ENCODE data around the gene FAM98B.

The FAM98B gene

DNA sequence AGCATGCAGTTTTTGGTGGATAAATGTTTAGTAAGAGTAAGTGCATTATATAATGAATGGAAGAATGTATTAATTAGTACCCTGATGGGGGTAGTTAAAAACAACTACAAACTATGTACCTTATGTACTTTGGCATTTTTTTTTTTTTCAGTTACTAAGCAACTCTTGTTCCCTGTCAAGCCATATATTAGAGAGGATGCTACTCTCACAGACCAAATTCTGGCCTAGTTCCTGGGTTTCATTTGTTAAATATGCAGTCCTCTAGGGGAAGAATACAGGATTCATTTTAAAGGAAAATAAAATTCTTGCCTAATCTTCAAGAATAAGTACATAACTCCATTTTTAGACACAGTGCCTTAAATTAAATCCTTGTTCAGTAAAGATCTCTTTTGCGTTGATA, 16.9 kb downstream of the FAM98B start:
- Mint-ChIP-seq H3K4me3 (no peak overlapping the region), H3K36me3 (ENCODE audit: low read depth) (peaks cover 35% of the 10 kb centered on the region), H3K27ac (no peak overlapping the region), H3K9me3 (no peaks in the 10 kb centered on the region), H3K27me3 (ENCODE audit: low read depth) (no peaks in the 10 kb centered on the region), H3K4me1 (no peaks in the 10 kb centered on the region)
- TF ChIP-seq, protein P1, sequence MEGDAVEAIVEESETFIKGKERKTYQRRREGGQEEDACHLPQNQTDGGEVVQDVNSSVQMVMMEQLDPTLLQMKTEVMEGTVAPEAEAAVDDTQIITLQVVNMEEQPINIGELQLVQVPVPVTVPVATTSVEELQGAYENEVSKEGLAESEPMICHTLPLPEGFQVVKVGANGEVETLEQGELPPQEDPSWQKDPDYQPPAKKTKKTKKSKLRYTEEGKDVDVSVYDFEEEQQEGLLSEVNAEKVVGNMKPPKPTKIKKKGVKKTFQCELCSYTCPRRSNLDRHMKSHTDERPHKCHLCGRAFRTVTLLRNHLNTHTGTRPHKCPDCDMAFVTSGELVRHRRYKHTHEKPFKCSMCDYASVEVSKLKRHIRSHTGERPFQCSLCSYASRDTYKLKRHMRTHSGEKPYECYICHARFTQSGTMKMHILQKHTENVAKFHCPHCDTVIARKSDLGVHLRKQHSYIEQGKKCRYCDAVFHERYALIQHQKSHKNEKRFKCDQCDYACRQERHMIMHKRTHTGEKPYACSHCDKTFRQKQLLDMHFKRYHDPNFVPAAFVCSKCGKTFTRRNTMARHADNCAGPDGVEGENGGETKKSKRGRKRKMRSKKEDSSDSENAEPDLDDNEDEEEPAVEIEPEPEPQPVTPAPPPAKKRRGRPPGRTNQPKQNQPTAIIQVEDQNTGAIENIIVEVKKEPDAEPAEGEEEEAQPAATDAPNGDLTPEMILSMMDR (IDR thresholded peaks at IDR 0.05; ENCODE audit: unreplicated experiment in 3 of 3): no peak

GRCh38 chr15:38471974-38472373, 18.0 kb downstream of the FAM98B start:
- H3K27ac Mint-ChIP-seq: no peak overlapping the region

DNA sequence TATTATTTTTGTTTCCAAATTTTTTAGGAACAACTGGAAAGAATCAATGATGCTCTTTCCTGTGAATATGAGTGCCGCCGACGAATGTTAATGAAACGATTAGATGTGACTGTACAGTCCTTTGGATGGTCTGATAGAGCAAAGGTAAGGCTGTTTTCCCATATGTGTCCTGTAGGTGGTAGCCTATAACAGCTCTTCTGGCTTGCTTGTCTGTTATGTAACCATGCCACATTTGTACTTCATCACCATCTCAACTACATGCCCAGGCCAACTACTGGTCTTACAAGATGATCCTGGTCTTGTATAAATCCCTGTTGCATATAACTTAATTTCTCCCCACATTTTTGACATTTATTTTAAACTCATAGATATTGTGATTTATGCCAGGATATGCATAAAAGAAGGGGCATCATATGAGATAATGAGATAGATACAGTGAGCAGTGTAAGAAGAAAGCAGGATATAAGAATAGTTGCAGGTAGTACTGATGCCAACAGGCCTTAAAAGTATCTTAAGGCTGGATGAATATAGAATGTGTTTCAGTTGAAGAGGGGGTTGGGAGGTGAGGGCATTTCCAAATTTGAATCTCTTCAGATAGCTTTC, 20.3 kb downstream of the FAM98B start:
- Mint-ChIP-seq H3K4me1 (no peaks in the 10 kb centered on the region), H3K36me3 (ENCODE audit: low read depth) (peaks cover 38% of the 10 kb centered on the region), H3K27ac (no peak overlapping the region), H3K9me3 (no peaks in the 10 kb centered on the region), H3K4me3 (no peak overlapping the region), H3K27me3 (ENCODE audit: low read depth) (no peaks in the 10 kb centered on the region)
- TF ChIP-seq, protein P1 (IDR thresholded peaks at IDR 0.05; ENCODE audit: unreplicated experiment in 3 of 3): peak; percentile 71 to 83 (median 71)

More at GRCh38 chr15:38471974-38472373, 18.0 kb downstream of the FAM98B start:
- no peaks in the 10 kb centered on the region for H3K27me3 Mint-ChIP-seq (ENCODE audit: low read depth)
- peaks cover 33% of the 10 kb centered on the region for H3K36me3 Mint-ChIP-seq (ENCODE audit: low read depth)
- TF ChIP-seq, protein P1 (IDR thresholded peaks at IDR 0.05; ENCODE audit: unreplicated experiment in 3 of 3): no peak
- H3K4me1 Mint-ChIP-seq: no peaks in the 10 kb centered on the region
- no peaks in the 10 kb centered on the region for H3K9me3 Mint-ChIP-seq
- no peak overlapping the region for H3K4me3 Mint-ChIP-seq

DNA sequence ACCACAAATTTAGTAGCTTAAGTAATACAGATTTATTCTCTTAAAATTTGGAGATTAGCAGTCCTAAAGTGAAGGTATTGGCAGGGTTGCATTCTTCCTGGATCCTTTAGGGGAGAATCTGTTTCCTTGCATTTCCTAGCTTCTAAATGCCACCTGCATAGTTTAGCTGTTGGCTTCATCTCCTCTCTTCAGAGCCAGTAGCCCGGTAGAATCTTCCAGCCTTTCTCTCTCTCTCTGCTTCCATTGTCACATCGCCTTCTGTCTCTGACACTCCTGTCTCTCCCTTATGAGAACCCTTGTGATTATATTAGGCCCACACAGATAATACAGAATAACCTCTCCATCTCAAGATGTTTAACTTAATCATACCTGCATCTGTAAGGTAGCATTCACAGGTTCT, 21.4 kb downstream of the FAM98B start:
- H3K4me1 Mint-ChIP-seq: no peaks in the 10 kb centered on the region
- peaks cover 39% of the 10 kb centered on the region for H3K36me3 Mint-ChIP-seq (ENCODE audit: low read depth)
- no peak overlapping the region for H3K4me3 Mint-ChIP-seq

DNA sequence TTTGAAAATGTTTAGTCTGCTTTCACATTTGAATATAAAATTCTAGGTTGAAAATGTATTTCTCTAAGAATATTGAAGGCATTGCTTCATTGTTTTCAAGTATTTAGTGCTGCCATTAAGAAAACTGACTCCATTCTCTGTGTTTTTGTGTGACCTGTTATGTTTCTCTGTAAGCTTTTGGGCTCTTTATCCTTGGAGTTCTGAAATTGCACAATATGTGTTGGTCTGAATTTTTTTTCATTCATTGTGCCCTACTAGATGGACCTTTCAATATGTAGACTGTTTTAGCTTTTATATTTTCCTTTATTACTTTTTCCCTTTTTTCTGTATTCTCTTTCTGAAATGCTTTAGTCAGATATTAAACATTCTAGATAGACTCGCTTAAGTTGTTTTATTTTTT, 22.2 kb downstream of the FAM98B start:
- H3K27me3 Mint-ChIP-seq (ENCODE audit: low read depth): no peaks in the 10 kb centered on the region

More for the DNA sequence above, 21.4 kb downstream of the FAM98B start:
- Mint-ChIP-seq H3K27me3 (ENCODE audit: low read depth) (no peaks in the 10 kb centered on the region), H3K27ac (no peak overlapping the region), H3K9me3 (no peaks in the 10 kb centered on the region)
- TF ChIP-seq, protein P1 (IDR thresholded peaks at IDR 0.05; ENCODE audit: unreplicated experiment in 3 of 3): no peak

More for the DNA sequence above, 22.2 kb downstream of the FAM98B start:
- H3K4me3 Mint-ChIP-seq: no peak overlapping the region
- H3K27ac Mint-ChIP-seq: no peak overlapping the region
- H3K9me3 Mint-ChIP-seq: no peaks in the 10 kb centered on the region
- H3K36me3 Mint-ChIP-seq (ENCODE audit: low read depth): peaks cover 41% of the 10 kb centered on the region
- TF ChIP-seq, protein P1 (IDR thresholded peaks at IDR 0.05; ENCODE audit: unreplicated experiment in 3 of 3): no peak
- H3K4me1 Mint-ChIP-seq: no peaks in the 10 kb centered on the region

Data from nephron (organoid).